SK-N-SH (cell line): ENCODE results near the gene ACSL3. TPM values are rescaled to one million over a fixed set of nuclear protein-coding genes. Genes with fewer than 3 reads are reported as not detected.

Experiments used
- CTCF ChIA-PET: fragments of 300-600, 350-600 bp; formaldehyde crosslinking; extraction: SDS; loops from one replicate; lab custom pipeline; 2021; lab: Yijun Ruan, JAX
- POLR2A ChIA-PET: fragments of 350-600 bp; sonication (Branson Sonifier 250); formaldehyde crosslinking; extraction: SDS; loops from one replicate; lab custom pipeline; 2020; ENCODE audit warnings: antibody characterized with exemption, inconsistent platforms; lab: Yijun Ruan, JAX
- DNase-seq: peaks from one replicate; pipeline ENCODE4 v3.0.0; 2012
- H2AFZ ChIP-seq: fragments of 200-600 bp; sonication (generic); 2 replicates; pipeline ENCODE4 v1.8.1; 2016; ENCODE audit warnings: antibody characterized with exemption, mild to moderate bottlenecking, low read depth
- H3F3A ChIP-seq: fragments of 200-600 bp; sonication (generic); replicated peaks from 2 replicates; pipeline ENCODE3; 2016; ENCODE audit warnings: antibody characterized with exemption, mild to moderate bottlenecking; ENCODE audit not compliant: insufficient read depth
- H3K27ac ChIP-seq, 2 experiments: fragments of 200-500 bp in 1 of 2; fragments of 200-600 bp in 1 of 2; sonication (Bioruptor generic) in 1 of 2; sonication (generic), shearing (Covaris generic) in 1 of 2; 2 replicates each; pipeline versions ENCODE4 v1.5.1 to v1.6.1; 2014 to 2016; ENCODE audit warnings: low read depth in 2 of 2, inconsistent platforms in 1 of 2, low read length in 1 of 2, mild to moderate bottlenecking in 1 of 2, mixed read lengths in 1 of 2
- H3K27me3 ChIP-seq: fragments of 200-600 bp; sonication (generic), shearing (Covaris generic); 2 replicates; pipeline ENCODE4 v1.6.1; 2016; ENCODE audit warnings: mixed run types; ENCODE audit not compliant: insufficient read depth
- H3K36me3 ChIP-seq, 2 experiments: fragments of 200-500 bp in 1 of 2; fragments of 200-600 bp in 1 of 2; sonication (Bioruptor generic) in 1 of 2; sonication (generic) in 1 of 2; replicated peaks in 1 of 2; 2 replicates each; pipeline versions ENCODE3 to v1.5.1; 2014 to 2016; ENCODE audit warnings: low read length in 1 of 2, mild to moderate bottlenecking in 1 of 2; ENCODE audit not compliant: insufficient read depth in 2 of 2, control insufficient read depth in 1 of 2
- H3K4me1 ChIP-seq, 2 experiments: fragments of 200-500 bp in 1 of 2; fragments of 200-600 bp in 1 of 2; sonication (Bioruptor generic) in 1 of 2; sonication (generic), shearing (Covaris generic) in 1 of 2; 2 replicates each; pipeline versions ENCODE4 v1.5.1 to v1.6.1; 2014 to 2016; ENCODE audit warnings: low read depth in 1 of 2, low read length in 1 of 2, mixed run types in 1 of 2; ENCODE audit not compliant: insufficient read depth in 2 of 2, control insufficient read depth in 1 of 2
- H3K4me2 ChIP-seq: fragments of 200-600 bp; sonication (generic), shearing (Covaris generic); 2 replicates; pipeline ENCODE4 v1.6.1; 2017; ENCODE audit warnings: mixed run types
- H3K4me3 ChIP-seq, 2 experiments: fragments of 200-500 bp in 1 of 2; fragments of 200-600 bp in 1 of 2; sonication (Bioruptor generic) in 1 of 2; sonication (generic), shearing (Covaris generic) in 1 of 2; 2 replicates each; pipeline versions ENCODE4 v1.5.1 to v1.8.1; 2014 to 2016; ENCODE audit warnings: low read depth in 2 of 2, inconsistent platforms in 1 of 2, low read length in 1 of 2, mild to moderate bottlenecking in 1 of 2, mixed read lengths in 1 of 2, moderate library complexity in 1 of 2
- H3K79me2 ChIP-seq: fragments of 200-600 bp; sonication (generic); 2 replicates; pipeline ENCODE4 v1.8.1; 2017; ENCODE audit warnings: mild to moderate bottlenecking; ENCODE audit not compliant: insufficient read depth
- H3K9ac ChIP-seq: fragments of 200-600 bp; sonication (generic); 2 replicates; pipeline ENCODE4 v1.6.1; 2017; ENCODE audit warnings: mixed run types
- H3K9me2 ChIP-seq: fragments of 200-600 bp; sonication (generic); 2 replicates; pipeline ENCODE4 v1.6.1; 2017; ENCODE audit warnings: mixed run types
- H3K9me3 ChIP-seq: fragments of 200-600 bp; sonication (generic); 2 replicates; pipeline ENCODE4 v1.6.1; 2017; ENCODE audit warnings: mixed run types, mild to moderate bottlenecking, moderate library complexity
- H4K20me1 ChIP-seq: fragments of 200-600 bp; sonication (generic); 2 replicates; pipeline ENCODE4 v1.6.1; 2017; ENCODE audit warnings: mild to moderate bottlenecking, mixed run types; ENCODE audit not compliant: insufficient read depth
- CHD2 ChIP-seq: fragments of 150-350 bp; IDR thresholded peaks from 2 replicates; pipeline ENCODE4 v1.6.1; 2018; ENCODE audit warnings: low read length; ENCODE audit not compliant: partially characterized antibody
- EP300 ChIP-seq, 2 experiments: IDR thresholded peaks; 2 replicates each; pipeline versions ENCODE4 v1.4.0 to v1.6.1; 2012; ENCODE audit warnings: borderline replicate concordance in 1 of 2, low read depth in 1 of 2, low read length in 1 of 2
- EZH2phosphoT487 ChIP-seq: fragments of 200-600 bp; sonication (generic); IDR thresholded peaks from 2 replicates; pipeline ENCODE4 v1.6.1; 2017; ENCODE audit warnings: low read depth, mixed run types, mild to moderate bottlenecking, antibody characterized with exemption, moderate library complexity, borderline replicate concordance
- FOSL2 ChIP-seq: IDR thresholded peaks from 2 replicates; pipeline ENCODE4 v1.4.0; 2012; ENCODE audit warnings: low read depth, mild to moderate bottlenecking, moderate library complexity, borderline replicate concordance
- FOXM1 ChIP-seq: IDR thresholded peaks from 2 replicates; pipeline ENCODE4 v1.4.0; 2012; ENCODE audit warnings: low read depth, mild to moderate bottlenecking
- GABPA ChIP-seq: IDR thresholded peaks from 2 replicates; pipeline ENCODE4 v1.4.0; 2012; ENCODE audit warnings: low read depth, mild to moderate bottlenecking
- GATA2 ChIP-seq: sonication (generic); formaldehyde crosslinking; IDR thresholded peaks from 2 replicates; pipeline ENCODE4 v1.5.0; 2020; ENCODE audit warnings: mild to moderate bottlenecking, missing genetic modification reagents
- JUND ChIP-seq: IDR thresholded peaks from 2 replicates; pipeline ENCODE4 v1.4.0; 2012
- NRF1 ChIP-seq: IDR thresholded peaks from 2 replicates; pipeline ENCODE4 v1.6.1; 2012; ENCODE audit warnings: low read depth, mild to moderate bottlenecking, low read length
- RFX5 ChIP-seq: IDR thresholded peaks from 2 replicates; pipeline ENCODE4 v1.6.1; 2012; ENCODE audit warnings: mild to moderate bottlenecking, improper control_type of control experiment, low read length
- TAF1 ChIP-seq: IDR thresholded peaks from 2 replicates; pipeline ENCODE4 v1.6.1; 2012; ENCODE audit warnings: low read depth, mild to moderate bottlenecking, low read length, moderate library complexity, borderline replicate concordance
- WGBS: methylation state at CpG from one replicate; pipeline ENCODE4 v1.1.6; 2017; ENCODE audit warnings: low lambda C conversion rate; 5-methylcytosine and 5-hydroxymethylcytosine counted together
- polyA plus RNA-seq, 3 experiments: library from polyadenylated mRNA; depleted of rRNA; stranded (reverse); fragments of >200 nt; gene quantifications; 2 replicates each; pipeline ENCODE4 v1.2.3, GENCODE V29; 2012
- TF ChIP-seq, protein P1 (sequence below): fragments of 150-350 bp; IDR thresholded peaks from 2 replicates; pipeline ENCODE4 v1.6.1; 2017; ENCODE audit warnings: antibody characterized with exemption, low read length, low read depth, borderline replicate concordance
- TF ChIP-seq, protein P2 (sequence below): IDR thresholded peaks from 2 replicates; pipeline ENCODE4 v1.6.1; 2012; ENCODE audit warnings: mild to moderate bottlenecking, low read depth, low read length, moderate library complexity
- TF ChIP-seq, protein P3 (sequence below): IDR thresholded peaks from 2 replicates; pipeline ENCODE4 v1.4.0; 2012; ENCODE audit warnings: low read depth, borderline replicate concordance

Gene ACSL3
- polyA plus RNA-seq, 1 of the 3 experiments (the other 2 are of a cell fraction) = 15.7 TPM

- no peak overlapping the region for H3K27ac ChIP-seq
- ChIA-PET POLR2A (no interaction called here), CTCF (no interaction called here)
- no peaks in the 10 kb centered on the region for H3K9me2 ChIP-seq
- H3K79me2 ChIP-seq = no peaks in the 10 kb centered on the region
- no peak for DNase-seq
- H3K4me2 ChIP-seq = no peak overlapping the region
- H3K4me1 ChIP-seq = peaks cover 4 to 5% of the 10 kb centered on the region in 2 experiments
- TF ChIP-seq JUND (no peak), FOXM1 (no peak), RFX5 (no peak), FOSL2 (no peak), EZH2phosphoT487 (no peak), EP300 (IDR thresholded peaks at IDR 0.05; ENCODE audit: borderline replicate concordance in 1 of 2, low read depth in 1 of 2, low read length in 1 of 2) (no peak), GABPA (no peak), NRF1 (no peak), TAF1 (no peak), CHD2 (no peak)
- TF ChIP-seq, protein P1, sequence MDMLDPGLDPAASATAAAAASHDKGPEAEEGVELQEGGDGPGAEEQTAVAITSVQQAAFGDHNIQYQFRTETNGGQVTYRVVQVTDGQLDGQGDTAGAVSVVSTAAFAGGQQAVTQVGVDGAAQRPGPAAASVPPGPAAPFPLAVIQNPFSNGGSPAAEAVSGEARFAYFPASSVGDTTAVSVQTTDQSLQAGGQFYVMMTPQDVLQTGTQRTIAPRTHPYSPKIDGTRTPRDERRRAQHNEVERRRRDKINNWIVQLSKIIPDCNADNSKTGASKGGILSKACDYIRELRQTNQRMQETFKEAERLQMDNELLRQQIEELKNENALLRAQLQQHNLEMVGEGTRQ = no peak
- H3K9ac ChIP-seq = no peak overlapping the region
- H4K20me1 ChIP-seq = no peaks in the 10 kb centered on the region
- H2AFZ ChIP-seq = no peak overlapping the region
- H3K4me3 ChIP-seq = no peak overlapping the region
- H3K9me3 ChIP-seq = no peaks in the 10 kb centered on the region
- H3K27me3 ChIP-seq = no peaks in the 10 kb centered on the region
- H3F3A ChIP-seq = no peaks in the 10 kb centered on the region
- 90% methylated on average over 11 of the region's 11 CpGs for WGBS
- no peaks in the 10 kb centered on the region for H3K36me3 ChIP-seq
These were observed 5.8 kb upstream of the ACSL3 start for GRCh38 chr2:222854773-222855700.

DNA sequence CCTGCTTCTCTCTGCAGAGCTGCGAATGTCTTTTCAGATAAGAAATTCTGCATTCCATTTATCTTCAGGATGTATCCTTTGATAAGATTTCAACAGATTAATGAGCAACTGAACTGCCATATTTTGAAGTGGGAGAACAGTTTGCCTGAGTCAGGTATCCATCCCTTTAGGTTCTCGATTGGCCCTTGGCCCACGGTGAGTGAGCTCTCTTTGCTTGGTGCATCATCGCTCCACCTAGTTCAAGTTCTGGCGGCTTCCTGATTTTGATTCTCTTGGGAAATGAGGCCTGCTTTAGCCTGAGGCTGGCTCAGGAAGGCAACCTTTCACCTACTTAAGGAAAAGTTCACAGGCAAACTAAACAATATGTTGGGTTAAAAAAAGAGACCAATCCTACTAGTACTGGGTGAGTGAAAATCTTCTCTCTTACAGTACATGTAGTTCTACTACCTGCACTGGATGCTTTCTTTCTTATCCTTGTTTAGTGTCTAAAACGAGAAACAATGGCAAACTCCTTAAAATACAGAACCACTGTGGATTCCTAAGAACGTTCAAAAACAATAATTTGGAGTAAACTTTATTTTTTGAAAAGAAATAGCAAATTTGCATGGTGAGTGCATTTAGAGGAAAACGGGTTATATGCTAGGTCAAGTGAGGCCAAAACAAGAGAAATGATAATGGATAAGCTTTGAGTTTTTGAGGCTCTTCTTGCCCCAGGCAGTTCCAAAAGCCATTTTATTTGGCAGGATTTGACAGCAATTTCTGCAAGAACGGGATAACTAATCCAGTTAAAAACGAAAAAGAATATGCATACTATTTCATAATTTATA lies 837 bp upstream of the ACSL3 start:
- TF ChIP-seq, protein P2, sequence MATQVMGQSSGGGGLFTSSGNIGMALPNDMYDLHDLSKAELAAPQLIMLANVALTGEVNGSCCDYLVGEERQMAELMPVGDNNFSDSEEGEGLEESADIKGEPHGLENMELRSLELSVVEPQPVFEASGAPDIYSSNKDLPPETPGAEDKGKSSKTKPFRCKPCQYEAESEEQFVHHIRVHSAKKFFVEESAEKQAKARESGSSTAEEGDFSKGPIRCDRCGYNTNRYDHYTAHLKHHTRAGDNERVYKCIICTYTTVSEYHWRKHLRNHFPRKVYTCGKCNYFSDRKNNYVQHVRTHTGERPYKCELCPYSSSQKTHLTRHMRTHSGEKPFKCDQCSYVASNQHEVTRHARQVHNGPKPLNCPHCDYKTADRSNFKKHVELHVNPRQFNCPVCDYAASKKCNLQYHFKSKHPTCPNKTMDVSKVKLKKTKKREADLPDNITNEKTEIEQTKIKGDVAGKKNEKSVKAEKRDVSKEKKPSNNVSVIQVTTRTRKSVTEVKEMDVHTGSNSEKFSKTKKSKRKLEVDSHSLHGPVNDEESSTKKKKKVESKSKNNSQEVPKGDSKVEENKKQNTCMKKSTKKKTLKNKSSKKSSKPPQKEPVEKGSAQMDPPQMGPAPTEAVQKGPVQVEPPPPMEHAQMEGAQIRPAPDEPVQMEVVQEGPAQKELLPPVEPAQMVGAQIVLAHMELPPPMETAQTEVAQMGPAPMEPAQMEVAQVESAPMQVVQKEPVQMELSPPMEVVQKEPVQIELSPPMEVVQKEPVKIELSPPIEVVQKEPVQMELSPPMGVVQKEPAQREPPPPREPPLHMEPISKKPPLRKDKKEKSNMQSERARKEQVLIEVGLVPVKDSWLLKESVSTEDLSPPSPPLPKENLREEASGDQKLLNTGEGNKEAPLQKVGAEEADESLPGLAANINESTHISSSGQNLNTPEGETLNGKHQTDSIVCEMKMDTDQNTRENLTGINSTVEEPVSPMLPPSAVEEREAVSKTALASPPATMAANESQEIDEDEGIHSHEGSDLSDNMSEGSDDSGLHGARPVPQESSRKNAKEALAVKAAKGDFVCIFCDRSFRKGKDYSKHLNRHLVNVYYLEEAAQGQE = no peak
- TF ChIP-seq GATA2 (CRISPR knock-in tag) = no peak
- TF ChIP-seq, protein P3, sequence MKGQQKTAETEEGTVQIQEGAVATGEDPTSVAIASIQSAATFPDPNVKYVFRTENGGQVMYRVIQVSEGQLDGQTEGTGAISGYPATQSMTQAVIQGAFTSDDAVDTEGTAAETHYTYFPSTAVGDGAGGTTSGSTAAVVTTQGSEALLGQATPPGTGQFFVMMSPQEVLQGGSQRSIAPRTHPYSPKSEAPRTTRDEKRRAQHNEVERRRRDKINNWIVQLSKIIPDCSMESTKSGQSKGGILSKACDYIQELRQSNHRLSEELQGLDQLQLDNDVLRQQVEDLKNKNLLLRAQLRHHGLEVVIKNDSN = no peak

More for the DNA sequence above, 837 bp upstream of the ACSL3 start:
- DNase-seq = peak; percentile 22
- Histone ChIP-seq H4K20me1 (peaks cover 36% of the 10 kb centered on the region), H3K27ac (peak overlapping the region; percentile 31 to 90; a peak in 3 of 4 replicates), H3K4me2 (peak overlapping the region; percentile 70), H3K36me3 (no peaks in the 10 kb centered on the region), H3K4me3 (peak overlapping the region; percentile 42 to 69; a peak in 3 of 4 replicates), H3F3A (no peaks in the 10 kb centered on the region), H3K79me2 (peaks cover 42% of the 10 kb centered on the region), H3K9me3 (no peaks in the 10 kb centered on the region), H3K9ac (peak overlapping the region; percentile 14), H3K9me2 (no peaks in the 10 kb centered on the region), H3K27me3 (no peaks in the 10 kb centered on the region), H3K4me1 (peaks cover 25 to 28% of the 10 kb centered on the region in 2 experiments), H2AFZ (peak overlapping the region; percentile 87)
- 48% methylated on average over 10 of the region's 10 CpGs for WGBS
- POLR2A ChIA-PET = interaction anchor here (0.6 to 0.9 kb wide), 3 partner anchors 25 to 109 kb away, joined by 3 to 7 read pairs (median 3); no protein-coding TSS in a partner anchor
- CTCF ChIA-PET = interaction anchor here (0.8 to 8.0 kb wide), 6 partner anchors 13 to 1111 kb away, joined by 3 to 59 read pairs (median 8); no protein-coding TSS in a partner anchor
